D721Med (cell line): ENCODE measurements around the gene NELFCD.

Source experiments
- DNase-seq: peaks from one replicate; pipeline ENCODE4 v3.0.0; 2011; ENCODE audit warnings: low spot score; ENCODE audit not compliant: insufficient read length
- FAIRE-seq: peaks from 2 replicates; lab custom pipeline; 2011; peaks lifted over from hg19 to GRCh38; lab: Jason Lieb, UNC
- CTCF ChIP-seq: IDR thresholded peaks from 2 replicates; pipeline ENCODE4 v1.5.1; 2012; ENCODE audit warnings: mild to moderate bottlenecking, control low read depth; ENCODE audit not compliant: insufficient read depth; ENCODE audit errors: missing control alignments

Gene NELFCD

GRCh38 chr20:58980711-58981627 lies at the start of gene NELFCD:
TSS of gene NELFCD (plus strand) at chr20:58981256. CDS start at chr20:58981310, 54 bp downstream.
- TF ChIP-seq CTCF: no peak
- no peak for FAIRE-seq
- peak; percentile 94 for DNase-seq

- FAIRE-seq: no peak
- no peak for DNase-seq
- no peak for TF ChIP-seq CTCF
Measured at GRCh38 chr20:58932170-58932569, 48.9 kb upstream of the NELFCD start.

- DNase-seq: no peak
- FAIRE-seq: no peak
- no peak for TF ChIP-seq CTCF
Measured at GRCh38 chr20:58938078-58938477, 43.0 kb upstream of the NELFCD start.

- DNase-seq: no peak
- no peak for FAIRE-seq
- no peak for TF ChIP-seq CTCF
Measured at GRCh38 chr20:58938541-58938940, 42.5 kb upstream of the NELFCD start.

GRCh38 chr20:58941471-58941870 lies 39.6 kb upstream of the NELFCD start:
- no peak for FAIRE-seq
- DNase-seq: no peak
- no peak for TF ChIP-seq CTCF

- FAIRE-seq (no peak), DNase-seq (no peak)
- TF ChIP-seq CTCF: no peak
Measured at GRCh38 chr20:58942549-58942948, 38.5 kb upstream of the NELFCD start.

- DNase-seq (no peak), FAIRE-seq (no peak)
- no peak for TF ChIP-seq CTCF
Measured at GRCh38 chr20:58944610-58945009, 36.4 kb upstream of the NELFCD start.
